HEK293T (cell line): ENCODE measurements around the gene SIK1.
"Not testable (repeated sequence)": the region's sequence is repeated elsewhere in the genome, so short reads cannot be mapped to it uniquely, and the experiment has no call there.

ENCODE experiments used
- CTCF ChIA-PET: fragments of 350-600 bp; formaldehyde crosslinking; extraction: SDS; loops from one replicate; lab custom pipeline; 2021; ENCODE audit warnings: antibody characterized with exemption, inconsistent platforms; lab: Yijun Ruan, JAX
- POLR2A ChIA-PET: fragments of 350-600 bp; formaldehyde crosslinking; extraction: SDS; loops from one replicate; lab custom pipeline; 2020; ENCODE audit warnings: antibody characterized with exemption, inconsistent platforms; lab: Yijun Ruan, JAX
- DNase-seq: peaks from one replicate; pipeline ENCODE4 v3.0.0; 2012; ENCODE audit warnings: mixed read lengths; ENCODE audit errors: extremely low spot score

Gene SIK1

GRCh38 chr21:43450287-43450686, 23.4 kb upstream of the SIK1 start:
- CTCF ChIA-PET, DNase-seq, POLR2A ChIA-PET: not testable (repeated sequence)

- POLR2A ChIA-PET, DNase-seq, CTCF ChIA-PET: not testable (repeated sequence)
These were observed 20.5 kb upstream of the SIK1 start for GRCh38 chr21:43447353-43447977.

- CTCF ChIA-PET, DNase-seq, POLR2A ChIA-PET: not testable (repeated sequence)
These were observed 19.5 kb upstream of the SIK1 start for GRCh38 chr21:43446277-43446932.

- POLR2A ChIA-PET, CTCF ChIA-PET: not testable (repeated sequence)
These were observed 17.6 kb upstream of the SIK1 start for GRCh38 chr21:43444524-43444923.

GRCh38 chr21:43442571-43442970, 15.6 kb upstream of the SIK1 start:
- CTCF ChIA-PET, DNase-seq, POLR2A ChIA-PET: not testable (repeated sequence)

More at GRCh38 chr21:43444524-43444923, 17.6 kb upstream of the SIK1 start:
- not testable (repeated sequence) for DNase-seq

GRCh38 chr21:43440835-43441727, 14.2 kb upstream of the SIK1 start:
- CTCF ChIA-PET, POLR2A ChIA-PET, DNase-seq: not testable (repeated sequence)

- DNase-seq, CTCF ChIA-PET, POLR2A ChIA-PET: not testable (repeated sequence)
These were observed 12.6 kb upstream of the SIK1 start for GRCh38 chr21:43439316-43440075.

GRCh38 chr21:43436272-43436671, 9.3 kb upstream of the SIK1 start:
- POLR2A ChIA-PET, DNase-seq, CTCF ChIA-PET: not testable (repeated sequence)

GRCh38 chr21:43433340-43434136, 6.6 kb upstream of the SIK1 start:
- CTCF ChIA-PET, POLR2A ChIA-PET, DNase-seq: not testable (repeated sequence)

- DNase-seq, POLR2A ChIA-PET, CTCF ChIA-PET: not testable (repeated sequence)
These were observed 4.0 kb upstream of the SIK1 start for GRCh38 chr21:43430830-43431416.

- POLR2A ChIA-PET, DNase-seq, CTCF ChIA-PET: not testable (repeated sequence)
These were observed 2.0 kb upstream of the SIK1 start for GRCh38 chr21:43428964-43429363.

GRCh38 chr21:43427242-43427559, 270 bp upstream of the SIK1 start:
- CTCF ChIA-PET, POLR2A ChIA-PET, DNase-seq: not testable (repeated sequence)

GRCh38 chr21:43426004-43426403, 927 bp downstream of the SIK1 start:
- POLR2A ChIA-PET, CTCF ChIA-PET, DNase-seq: not testable (repeated sequence)

GRCh38 chr21:43419475-43419874, 7.5 kb downstream of the SIK1 start:
- POLR2A ChIA-PET, CTCF ChIA-PET, DNase-seq: not testable (repeated sequence)

- POLR2A ChIA-PET, DNase-seq, CTCF ChIA-PET: not testable (repeated sequence)
These were observed 12.4 kb downstream of the SIK1 start for GRCh38 chr21:43414576-43414975.

- CTCF ChIA-PET, DNase-seq, POLR2A ChIA-PET: not testable (repeated sequence)
These were observed 14.7 kb downstream of the SIK1 start for GRCh38 chr21:43412020-43412788.
